Measurements from ENCODE around the gene SEL1L3. TPM values are rescaled to one million over a fixed set of nuclear protein-coding genes. Genes with fewer than 3 reads are reported as not detected.
"Not testable (repeated sequence)": the region's sequence is repeated elsewhere in the genome, so short reads cannot be mapped to it uniquely, and the experiment has no call there.

The SEL1L3 gene
- polyA plus RNA-seq, 4 donors: 19.3 to 25.5 (median 22.1) TPM

GRCh38 chr4:25879991-25880651 is 17.3 kb upstream of the SEL1L3 start:
- no peak for DNase-seq (ENCODE audit: low read depth in 4 of 4, low spot score in 2 of 4)

- no peak for DNase-seq (ENCODE audit: low read depth in 4 of 4, low spot score in 2 of 4)
These were observed 16.8 kb upstream of the SEL1L3 start for GRCh38 chr4:25879587-25879986.

- DNase-seq (ENCODE audit: low read depth in 4 of 4, low spot score in 2 of 4): no peak
These were observed 16.4 kb upstream of the SEL1L3 start for GRCh38 chr4:25879091-25879584.

GRCh38 chr4:25878676-25879075 is 15.9 kb upstream of the SEL1L3 start:
- no peak for DNase-seq (ENCODE audit: low read depth in 4 of 4, low spot score in 2 of 4)

GRCh38 chr4:25875281-25875745 is 12.5 kb upstream of the SEL1L3 start:
- DNase-seq (ENCODE audit: low read depth in 4 of 4, low spot score in 2 of 4): no peak

- no peak for DNase-seq (ENCODE audit: low read depth in 4 of 4, low spot score in 2 of 4)
These were observed 11.9 kb upstream of the SEL1L3 start for GRCh38 chr4:25874655-25875054.

GRCh38 chr4:25873632-25874129 is 10.9 kb upstream of the SEL1L3 start:
- DNase-seq (ENCODE audit: low read depth in 4 of 4, low spot score in 2 of 4): no peak

GRCh38 chr4:25872851-25873631 is 10.3 kb upstream of the SEL1L3 start:
- no peak for DNase-seq (ENCODE audit: low read depth in 4 of 4, low spot score in 2 of 4)

- no peak for DNase-seq (ENCODE audit: low read depth in 4 of 4, low spot score in 2 of 4)
These were observed 7.3 kb upstream of the SEL1L3 start for GRCh38 chr4:25870081-25870480.

- no peak for DNase-seq (ENCODE audit: low read depth in 4 of 4, low spot score in 2 of 4)
These were observed 5.0 kb upstream of the SEL1L3 start for GRCh38 chr4:25867781-25868294.

- DNase-seq (ENCODE audit: low read depth in 4 of 4, low spot score in 2 of 4): not testable (repeated sequence)
These were observed 3.6 kb upstream of the SEL1L3 start for GRCh38 chr4:25866401-25866800.

GRCh38 chr4:25865586-25865985 is 2.8 kb upstream of the SEL1L3 start:
- no peak for DNase-seq (ENCODE audit: low read depth in 4 of 4, low spot score in 2 of 4)

GRCh38 chr4:25863831-25864418 is 1.1 kb upstream of the SEL1L3 start:
- DNase-seq (ENCODE audit: low read depth in 4 of 4, low spot score in 2 of 4): no peak

- DNase-seq (ENCODE audit: low read depth in 4 of 4, low spot score in 2 of 4): no peak
These were observed 578 bp upstream of the SEL1L3 start for GRCh38 chr4:25863347-25863784.

GRCh38 chr4:25861951-25862410 is 807 bp downstream of the SEL1L3 start:
- DNase-seq (ENCODE audit: low read depth in 4 of 4, low spot score in 2 of 4): no peak

GRCh38 chr4:25861280-25861950 is 1.4 kb downstream of the SEL1L3 start:
- no peak for DNase-seq (ENCODE audit: low read depth in 4 of 4, low spot score in 2 of 4)

- no peak for DNase-seq (ENCODE audit: low read depth in 4 of 4, low spot score in 2 of 4)
These were observed 2.1 kb downstream of the SEL1L3 start for GRCh38 chr4:25860586-25861279.

- DNase-seq (ENCODE audit: low read depth in 4 of 4, low spot score in 2 of 4): no peak
These were observed 3.2 kb downstream of the SEL1L3 start for GRCh38 chr4:25859429-25860148.

GRCh38 chr4:25857851-25858400 is 4.9 kb downstream of the SEL1L3 start:
- DNase-seq (ENCODE audit: low read depth in 4 of 4, low spot score in 2 of 4): no peak
